Measurements from ENCODE around the gene INKA1. TPM values are rescaled to one million over a fixed set of nuclear protein-coding genes. Genes with fewer than 3 reads are reported as not detected.
"Not testable (repeated sequence)": the region's sequence is repeated elsewhere in the genome, so short reads cannot be mapped to it uniquely, and the experiment has no call there.

INKA1 gene
- polyA plus RNA-seq, 1 donor: 7.4 TPM

DNA sequence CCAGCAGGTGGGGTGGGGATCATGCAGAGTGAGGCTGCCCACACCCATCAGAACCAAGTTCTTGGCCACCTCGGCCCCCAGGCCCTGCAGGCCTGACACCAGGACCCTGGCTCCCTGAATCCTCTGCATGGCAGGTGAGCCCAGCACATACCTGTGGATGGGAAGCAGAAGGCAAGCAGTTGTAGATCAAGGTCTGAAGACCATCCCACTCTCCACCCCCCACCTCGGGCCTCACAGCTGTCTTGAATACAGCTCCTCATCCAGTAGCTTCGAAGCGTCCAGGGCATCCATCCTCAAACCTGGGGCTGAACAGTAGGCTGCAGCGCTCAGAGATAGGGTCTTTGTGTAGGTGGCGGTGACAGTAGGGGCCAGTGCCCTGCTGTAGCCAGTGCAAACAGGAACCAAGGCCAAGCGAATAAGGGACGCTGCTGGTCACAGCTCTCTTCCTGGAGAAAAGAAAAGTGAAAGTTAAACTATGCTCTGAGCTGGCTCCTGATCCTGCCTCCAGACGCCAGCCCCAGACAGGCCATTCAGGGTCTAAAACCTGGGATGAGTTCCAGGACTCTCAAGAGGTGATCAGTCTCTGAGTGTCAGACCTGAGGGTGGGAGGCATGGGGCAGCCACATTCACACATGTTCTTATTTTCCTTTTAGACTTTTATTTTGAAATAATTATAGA lies 10.6 kb downstream of the INKA1 start, which contains the start of gene UBA7:
Gene UBA7, minus strand, starts transcription at position 457 of the 678 bp plus-strand sequence. Its CDS starts 166 bp downstream, at position 291.
- peak; percentile 72 for DNase-seq

DNA sequence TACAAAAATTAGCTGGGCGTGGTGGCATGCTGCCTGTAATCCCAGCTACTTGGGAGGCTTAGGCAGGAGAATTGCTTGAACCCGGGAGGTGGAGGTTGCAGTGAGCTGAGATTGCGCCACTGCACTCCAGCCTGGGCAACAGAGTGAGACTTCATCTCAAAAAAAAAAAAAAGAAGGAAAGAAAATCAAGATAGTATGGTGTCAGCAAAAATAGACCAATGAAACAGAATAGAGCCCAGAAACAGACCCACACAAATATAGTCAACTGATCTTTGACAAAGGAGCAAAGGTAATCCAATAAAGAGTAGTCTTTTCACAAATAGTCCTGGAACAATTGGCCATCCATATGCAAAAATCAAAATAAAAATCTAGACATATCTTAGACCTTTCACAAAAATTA lies 20.1 kb downstream of the INKA1 start:
- not testable (repeated sequence) for DNase-seq

DNA sequence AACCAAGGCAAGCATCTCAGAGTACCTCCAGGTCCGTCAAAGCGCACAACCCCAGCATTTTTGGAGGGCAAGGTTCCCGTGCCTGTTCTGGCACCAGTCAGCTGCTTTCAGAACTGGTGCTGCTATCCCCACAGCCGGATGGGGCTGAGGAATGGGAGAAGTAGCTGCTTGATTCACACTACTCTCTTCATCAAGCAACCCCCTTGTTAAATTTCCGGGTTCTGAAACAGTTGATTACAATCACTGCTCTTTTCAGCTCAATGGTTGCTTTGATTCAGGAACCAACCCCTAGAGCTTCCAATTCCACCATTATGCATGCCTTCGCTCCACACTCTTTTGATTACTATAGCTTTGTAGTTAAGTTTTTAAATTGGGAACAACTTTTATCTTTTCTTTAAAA lies 23.0 kb downstream of the INKA1 start:
- DNase-seq: no peak

DNA sequence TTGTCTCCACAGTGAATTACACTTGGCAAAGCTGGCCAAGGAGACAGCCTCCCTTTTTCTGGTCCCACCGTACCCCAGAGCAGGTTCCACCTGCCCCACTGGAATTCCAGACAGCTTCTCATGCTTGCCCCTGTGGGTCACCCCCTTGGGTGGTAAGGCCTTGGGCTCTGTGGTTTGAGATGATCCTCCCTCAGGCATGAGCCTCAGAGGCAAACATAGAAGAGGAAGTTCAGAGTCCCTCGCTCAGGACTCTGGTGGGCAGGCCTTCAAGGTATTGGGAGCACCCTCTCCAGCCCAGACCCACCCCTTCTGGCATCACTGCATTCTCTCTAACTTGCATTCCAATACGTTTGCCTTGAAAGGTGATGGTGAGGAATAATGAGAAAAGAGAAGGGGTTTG lies 28.3 kb downstream of the INKA1 start:
- no peak for DNase-seq

DNA sequence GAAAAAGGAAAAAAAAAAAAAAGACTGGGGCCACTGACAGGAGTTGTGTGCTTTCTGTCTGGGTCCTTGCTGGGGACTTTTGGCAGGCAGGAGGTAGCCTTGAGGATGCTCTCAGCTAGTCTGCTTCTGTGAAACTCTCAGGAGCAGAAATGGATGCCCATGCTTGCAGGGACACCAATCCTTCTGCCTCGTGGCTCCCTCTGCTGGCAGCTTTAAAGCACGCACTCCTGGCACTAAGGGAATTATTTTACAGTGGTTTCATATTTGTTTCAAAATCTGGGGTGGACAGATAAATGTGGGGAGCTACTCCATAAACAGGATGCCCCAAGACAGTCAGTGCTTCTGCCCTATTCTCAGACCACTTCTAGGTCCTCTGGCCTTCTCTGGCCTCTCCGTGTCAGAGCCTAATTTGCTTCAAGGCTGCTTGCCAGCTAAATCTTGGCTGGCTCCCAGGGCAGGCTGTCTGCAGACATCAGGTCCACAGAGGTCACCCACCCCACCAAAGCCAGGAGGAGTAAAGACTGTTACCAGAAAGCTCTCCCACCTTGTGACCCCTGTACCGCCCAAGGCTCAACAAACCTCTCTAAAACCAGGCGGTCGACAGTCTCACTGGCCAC lies 36.2 kb downstream of the INKA1 start:
- peak; percentile 86 for DNase-seq

DNA sequence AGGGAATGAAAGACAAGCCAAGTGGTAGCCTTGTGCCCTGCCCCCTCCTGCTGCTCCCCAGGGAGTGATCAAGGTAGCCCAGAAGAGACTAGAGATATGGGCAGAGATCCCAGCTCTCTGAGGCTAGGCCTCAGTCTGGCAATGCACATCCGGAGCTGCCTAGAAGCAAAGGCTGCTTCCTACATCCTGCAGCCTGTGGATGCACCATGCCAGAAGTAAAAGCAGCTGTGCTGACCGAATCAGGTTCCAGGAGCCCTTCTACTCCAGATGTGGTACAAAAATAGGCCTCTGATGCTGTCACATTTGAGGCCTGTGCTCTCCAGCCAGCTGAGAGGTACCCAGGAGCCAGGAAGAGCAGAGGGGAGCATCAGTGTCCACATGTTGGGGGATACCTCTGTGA lies 37.3 kb downstream of the INKA1 start:
- DNase-seq: peak; percentile 69

DNA sequence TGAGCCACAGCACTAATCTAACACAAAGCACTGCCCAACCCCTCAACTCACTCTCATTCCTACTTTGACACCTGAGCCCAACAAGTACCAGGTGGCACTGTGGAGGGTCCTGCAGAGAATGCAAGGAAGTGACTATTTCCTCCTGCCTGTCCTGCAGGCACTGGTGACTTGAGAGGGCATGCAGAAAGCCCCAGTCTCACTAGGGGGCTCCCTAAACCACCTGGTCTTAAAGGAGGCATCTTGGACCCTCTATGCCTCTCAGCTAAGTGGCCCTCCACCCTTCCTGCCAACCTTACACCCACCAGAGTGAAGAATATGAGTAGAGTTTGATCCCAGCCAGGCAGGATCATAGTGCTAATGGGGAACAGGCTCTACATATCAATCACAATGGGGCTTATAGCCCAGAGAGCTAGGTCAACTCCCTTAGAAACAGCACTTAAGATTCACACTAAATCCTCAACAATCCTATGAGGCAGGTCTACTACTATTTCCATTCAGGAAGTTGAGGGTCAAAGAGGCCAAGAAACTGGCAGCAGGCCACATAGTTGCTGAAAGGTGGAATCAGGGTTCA lies 38.1 kb downstream of the INKA1 start:
- no peak for DNase-seq

DNA sequence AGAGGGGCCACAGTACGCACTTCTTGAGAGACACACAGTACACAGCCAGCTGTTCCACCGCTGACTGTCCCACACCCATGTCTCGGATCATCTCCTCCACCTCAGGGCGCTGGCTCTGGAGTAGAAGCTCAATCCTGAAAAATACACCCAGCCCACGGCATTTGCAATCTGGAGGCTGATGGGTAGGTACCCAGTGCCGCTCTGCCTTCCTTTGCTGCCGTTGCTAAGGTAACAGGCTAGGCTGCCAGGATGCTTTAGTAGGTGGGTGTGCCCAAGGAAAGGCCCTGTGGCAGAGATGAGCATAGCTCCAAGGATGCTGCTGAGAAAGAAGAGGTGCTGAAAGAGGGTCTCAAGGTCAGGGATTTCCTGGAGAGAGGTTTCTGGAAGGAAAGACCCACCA lies 38.7 kb downstream of the INKA1 start:
- no peak for DNase-seq

DNA sequence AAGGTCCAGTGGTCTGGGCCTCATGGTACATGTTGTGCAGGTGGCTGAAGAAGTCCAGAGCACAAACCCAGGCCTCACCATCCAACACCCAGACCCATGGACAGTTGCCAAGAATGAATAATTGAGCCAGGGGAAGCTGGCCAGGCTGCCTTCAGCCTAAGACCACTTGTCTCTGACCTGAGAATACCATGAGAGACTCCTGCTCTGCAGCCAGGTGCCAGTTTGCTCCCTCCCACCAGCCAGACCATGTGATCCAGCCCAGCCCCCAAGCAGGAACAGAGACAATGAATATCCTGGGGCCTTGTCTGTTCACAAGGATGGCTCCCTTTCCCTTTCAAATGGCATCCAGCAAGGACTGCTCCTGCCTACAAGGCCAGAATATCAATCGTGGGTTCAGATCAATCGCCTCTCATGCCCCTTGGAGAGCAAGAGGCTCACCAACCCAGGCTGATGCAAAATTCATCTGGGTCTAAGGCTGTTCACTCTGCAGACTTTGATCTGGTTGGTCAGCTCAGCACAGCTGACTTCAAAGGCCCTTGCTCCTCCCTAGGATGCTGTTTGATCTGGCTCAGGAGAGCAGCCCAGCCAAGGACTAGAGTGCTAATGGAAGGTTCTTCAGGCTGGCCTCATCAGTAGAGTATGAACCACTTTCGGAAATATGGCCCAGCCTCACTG lies 39.9 kb downstream of the INKA1 start:
- DNase-seq: no peak

DNA sequence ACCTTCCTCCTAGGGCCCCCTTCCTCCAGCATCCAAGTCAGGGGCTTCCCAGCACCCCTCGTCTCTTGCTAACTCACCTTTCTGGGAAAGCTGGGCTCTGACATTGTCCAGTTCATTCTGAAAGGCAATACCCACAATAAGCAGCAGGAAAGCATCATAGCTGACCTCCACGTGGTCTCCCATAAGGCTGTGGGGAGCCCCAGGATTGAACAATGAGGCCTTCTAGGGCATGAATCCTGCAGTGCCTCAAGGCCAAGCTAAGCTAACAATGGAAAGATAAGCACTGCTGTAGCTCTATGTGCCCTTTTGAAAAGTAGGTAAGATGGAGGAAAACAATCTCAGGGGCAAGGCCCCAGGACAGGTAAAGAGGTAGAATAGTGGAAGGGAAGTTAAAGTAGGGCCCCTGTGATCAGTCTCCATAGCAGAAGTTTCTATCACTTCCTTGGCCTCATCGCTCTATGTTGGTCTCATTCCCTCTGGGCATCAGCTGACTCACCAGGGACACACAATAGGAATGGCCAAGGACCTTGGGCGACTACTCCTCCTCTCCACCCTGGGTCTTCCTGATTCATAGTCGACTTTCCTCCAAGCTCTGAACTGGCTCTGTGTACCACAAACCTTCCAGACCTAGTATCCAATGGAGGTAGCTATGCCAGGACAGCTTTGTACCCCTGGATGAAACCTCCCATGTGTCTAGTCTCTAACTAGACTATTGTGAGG lies 41.6 kb downstream of the INKA1 start:
- DNase-seq: no peak

DNA sequence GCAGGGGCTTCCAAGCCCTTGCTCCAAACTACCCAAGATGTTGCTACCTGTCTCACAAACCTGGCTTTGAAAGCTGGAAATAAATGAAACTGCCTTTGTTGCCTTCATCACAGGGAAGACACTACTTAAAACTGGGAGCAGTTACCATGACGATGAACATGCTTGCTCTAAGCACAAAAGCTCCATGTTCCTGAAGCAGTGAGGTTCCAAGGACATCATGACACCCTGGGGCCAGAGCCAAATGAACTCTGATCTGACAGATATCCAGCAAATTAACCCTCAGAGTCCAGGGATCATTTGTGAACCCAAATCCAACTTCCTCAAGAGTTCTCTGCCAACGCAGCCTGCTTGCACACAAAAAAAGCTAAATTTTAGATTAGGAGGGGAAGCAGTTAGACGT lies 42.6 kb downstream of the INKA1 start:
- DNase-seq: no peak

Other genes with a start within 250 kb of the INKA1 start
- gene BSN, start 248.8 kb upstream of the INKA1 start, polyA plus RNA-seq (ENCODE audit: insufficient read length): 1.4 TPM
- 66.4 TPM for gene APEH, start 128.9 kb upstream of the INKA1 start, polyA plus RNA-seq (ENCODE audit: insufficient read length)
- gene MST1, start 113.8 kb upstream of the INKA1 start, polyA plus RNA-seq (ENCODE audit: insufficient read length): 16.7 TPM
- gene RNF123, start 113.7 kb upstream of the INKA1 start, polyA plus RNA-seq (ENCODE audit: insufficient read length): 56.9 TPM
- 4.8 TPM for gene AMIGO3, start 83.6 kb upstream of the INKA1 start, polyA plus RNA-seq (ENCODE audit: insufficient read length)
- 10.9 TPM for gene GMPPB, start 79.3 kb upstream of the INKA1 start, polyA plus RNA-seq (ENCODE audit: insufficient read length)
- 22.7 TPM for gene IP6K1, start 16.7 kb upstream of the INKA1 start, polyA plus RNA-seq (ENCODE audit: insufficient read length)
- not detected for gene CDHR4, start 3.4 kb upstream of the INKA1 start, polyA plus RNA-seq (ENCODE audit: insufficient read length)
- gene UBA7, start 10.7 kb downstream of the INKA1 start, polyA plus RNA-seq (ENCODE audit: insufficient read length): 20.5 TPM
- 4.8 TPM for gene TRAIP, start 53.3 kb downstream of the INKA1 start, polyA plus RNA-seq (ENCODE audit: insufficient read length)
- 0.09 TPM for gene CAMKV, start 66.6 kb downstream of the INKA1 start, polyA plus RNA-seq (ENCODE audit: insufficient read length)
- 4.4 TPM for gene MST1R, start 100.6 kb downstream of the INKA1 start, polyA plus RNA-seq (ENCODE audit: insufficient read length)
- gene MON1A, start 126.5 kb downstream of the INKA1 start, polyA plus RNA-seq (ENCODE audit: insufficient read length): 9.7 TPM
- gene RBM6, start 136.9 kb downstream of the INKA1 start, polyA plus RNA-seq (ENCODE audit: insufficient read length): 74.8 TPM

Measured in hindlimb muscle (tissue), 1 donor.